Muscle of arm (tissue), 12 donors: ENCODE results near the gene SEC23IP. TPM values are rescaled to one million over a fixed set of nuclear protein-coding genes. Genes with fewer than 3 reads are reported as not detected.

Experiments used
- DNase-seq: peaks from one replicate; pipeline ENCODE4 v3.0.0-alpha.2; 2013
- polyA plus RNA-seq, 12 donors: library from polyadenylated mRNA; unstranded; fragments of 120-200 nt; gene quantifications; one replicate each; pipeline ENCODE4 v1.2.1, GENCODE V29; 2013; ENCODE audit not compliant: insufficient read length in 12 of 12

Gene SEC23IP
- polyA plus RNA-seq, 12 donors: 37.9 to 63.4 (median 48.0) TPM; not detected in 1

DNA sequence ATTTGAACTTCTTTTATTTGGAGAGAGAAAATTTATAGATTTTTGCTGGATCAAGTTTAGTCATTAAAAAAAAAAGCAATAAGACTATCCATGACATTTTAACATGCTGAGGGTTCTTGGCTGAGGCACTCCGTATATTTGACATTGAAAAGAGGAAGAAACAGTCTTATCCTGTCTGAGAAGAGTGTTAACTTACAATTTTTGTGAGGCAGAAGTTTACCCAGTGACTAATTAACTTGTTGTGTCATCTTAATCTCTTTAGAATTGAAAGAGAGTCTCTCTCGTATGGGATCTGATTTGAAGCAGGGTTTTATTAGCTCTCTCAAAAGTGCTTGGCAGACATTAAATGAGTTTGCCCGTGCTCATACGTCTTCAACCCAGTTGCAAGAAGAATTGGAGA is 39.3 kb downstream of the SEC23IP start:
- no peak for DNase-seq

DNA sequence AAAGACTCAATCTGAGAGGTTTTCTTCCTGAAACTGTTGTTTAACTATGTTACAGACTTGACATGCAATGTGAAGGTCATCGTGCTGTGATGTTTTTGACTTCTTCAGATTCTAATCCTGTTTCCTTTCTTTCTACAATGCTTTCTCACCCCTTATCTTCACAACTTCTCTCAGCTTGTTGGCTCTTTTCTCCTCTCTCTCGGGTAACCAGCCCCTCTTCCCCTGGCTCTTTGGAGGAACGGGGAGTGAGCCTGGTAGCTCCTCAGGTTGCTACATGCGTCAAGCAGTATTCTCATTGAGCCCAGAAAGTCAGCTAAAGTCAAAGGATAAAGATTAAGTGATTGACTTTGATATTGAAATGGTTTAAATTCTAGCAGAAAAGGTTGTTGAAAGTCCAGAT is 40.1 kb downstream of the SEC23IP start:
- DNase-seq: no peak

DNA sequence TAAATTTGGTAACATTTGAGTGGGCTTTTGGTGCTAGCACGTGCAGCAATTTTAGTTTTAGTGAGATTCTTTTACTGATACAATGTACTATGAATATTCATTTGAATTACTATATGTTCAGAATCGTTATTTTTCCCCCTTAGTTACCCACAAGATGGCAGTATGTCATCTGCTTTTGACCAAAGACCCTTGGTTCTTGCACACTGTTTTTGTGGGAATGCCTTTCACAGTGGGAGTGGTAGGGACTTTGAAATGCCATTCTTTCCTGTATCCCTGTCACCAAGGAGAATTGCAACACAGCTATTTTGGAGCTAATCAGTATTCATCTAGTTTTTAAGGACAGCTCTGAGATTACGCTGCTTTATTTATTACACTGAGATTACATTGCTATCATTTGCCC is 40.6 kb downstream of the SEC23IP start:
- peak; percentile 20 for DNase-seq

DNA sequence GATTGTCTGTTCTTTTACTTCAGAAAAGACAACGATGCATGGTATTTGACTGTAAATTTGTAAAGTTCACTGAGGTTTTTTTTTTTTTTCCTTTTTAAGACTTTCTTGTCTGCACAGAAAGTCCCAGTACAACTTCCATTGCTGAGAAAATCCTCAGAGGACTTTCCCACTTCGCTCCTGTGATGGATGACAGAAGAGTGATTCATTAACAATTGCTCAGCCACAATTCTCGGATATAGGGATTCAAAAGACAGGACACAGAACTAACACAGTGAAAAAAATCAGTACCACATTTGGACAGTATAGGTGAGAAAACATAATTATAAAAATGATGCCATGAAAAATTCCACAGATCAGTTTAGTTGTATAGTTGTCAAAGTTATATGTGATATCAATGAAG is 48.0 kb downstream of the SEC23IP start:
- DNase-seq: no peak

DNA sequence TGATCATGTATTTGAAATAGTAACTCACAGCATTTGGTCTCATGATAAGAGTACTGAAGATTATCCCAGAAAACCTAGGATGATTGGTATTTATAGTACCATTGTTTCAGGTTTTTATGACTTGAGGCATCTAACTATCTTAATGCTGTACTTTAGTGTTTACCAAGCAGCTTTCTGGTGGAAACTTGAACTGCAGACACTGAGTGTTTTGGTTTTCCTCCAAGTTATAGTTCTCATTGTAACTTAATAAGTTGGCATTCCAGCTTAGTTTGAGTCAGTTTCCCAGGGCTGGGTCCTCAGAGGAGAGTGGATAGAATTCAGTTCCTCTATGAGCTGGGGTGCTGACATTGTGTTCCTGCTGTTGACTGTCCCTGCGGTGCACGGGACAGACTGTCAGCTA is 50.4 kb downstream of the SEC23IP start:
- no peak for DNase-seq

DNA sequence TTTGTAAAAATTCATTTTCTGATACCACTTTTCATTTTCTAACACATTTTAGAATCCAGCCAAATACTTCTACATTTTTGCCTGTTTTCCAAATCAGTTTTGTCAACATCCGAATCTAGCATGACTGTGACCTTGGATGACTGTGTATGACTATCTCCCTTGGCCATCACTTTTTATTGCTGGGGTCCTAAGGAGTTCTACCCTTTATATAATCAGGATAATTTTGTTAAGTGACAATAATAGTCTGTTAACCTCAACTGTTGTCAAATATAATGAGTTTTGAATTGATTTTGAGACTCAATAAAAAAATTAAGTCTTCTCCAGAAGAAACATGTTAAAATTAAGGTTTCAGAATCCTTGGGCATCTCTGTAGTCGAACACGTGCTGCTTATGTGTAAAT is 53.3 kb downstream of the SEC23IP start:
- DNase-seq: no peak

DNA sequence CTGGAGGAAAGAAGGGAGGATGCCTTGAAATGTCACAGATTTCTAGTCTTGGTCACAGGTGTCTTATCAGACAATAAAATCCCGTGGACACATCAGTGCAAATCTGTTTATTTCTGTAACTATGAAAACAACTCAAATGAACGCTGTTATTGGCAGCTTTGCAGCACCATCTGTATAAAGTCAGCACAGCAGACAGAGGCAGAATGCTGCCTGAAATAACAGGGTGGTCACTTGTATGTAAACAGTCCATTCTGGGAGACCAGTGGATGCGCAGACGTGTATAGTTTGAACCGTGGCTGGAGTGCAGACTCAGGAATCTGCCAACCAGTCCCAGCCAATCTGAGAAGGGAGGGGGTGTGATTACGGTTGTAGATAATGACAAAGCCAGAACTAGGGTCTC is 54.8 kb downstream of the SEC23IP start:
- peak; percentile 48 for DNase-seq

DNA sequence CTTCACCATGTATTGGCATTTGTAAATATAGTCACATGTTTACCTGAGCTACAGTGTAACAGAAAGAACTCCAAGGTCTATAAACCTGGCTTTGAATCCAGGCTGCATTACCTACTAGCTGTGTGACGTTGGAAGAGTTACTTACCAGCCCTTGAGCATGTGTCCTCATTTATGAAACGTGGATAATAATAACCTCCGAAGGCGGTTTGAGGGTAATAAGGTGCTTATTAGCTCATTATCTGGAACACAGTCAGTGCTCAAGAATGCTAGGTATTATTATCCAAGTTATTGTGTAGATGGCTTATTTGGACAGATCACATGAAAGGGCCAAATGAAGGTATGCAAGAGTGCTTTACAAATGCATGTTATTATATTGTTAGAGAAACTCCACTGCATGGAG is 64.9 kb downstream of the SEC23IP start:
- DNase-seq: no peak

DNA sequence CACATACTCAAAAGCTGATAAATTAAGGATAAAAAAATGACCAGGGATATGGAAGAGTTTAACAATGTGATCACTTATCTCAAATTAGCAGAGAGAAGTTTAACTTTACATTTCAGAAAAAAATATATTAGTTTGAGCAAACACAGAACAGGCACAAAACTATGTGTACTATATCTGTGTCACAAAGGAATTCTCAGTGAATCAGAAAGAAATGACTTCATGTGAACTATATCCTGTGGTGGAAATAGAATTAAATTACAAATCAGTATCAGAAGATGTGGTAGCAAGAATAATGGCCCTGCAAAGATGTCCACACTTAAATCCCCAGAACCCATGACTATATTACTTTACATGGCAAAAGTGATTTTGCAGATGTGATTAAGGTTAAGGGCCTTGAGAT is 70.3 kb downstream of the SEC23IP start:
- DNase-seq: no peak

DNA sequence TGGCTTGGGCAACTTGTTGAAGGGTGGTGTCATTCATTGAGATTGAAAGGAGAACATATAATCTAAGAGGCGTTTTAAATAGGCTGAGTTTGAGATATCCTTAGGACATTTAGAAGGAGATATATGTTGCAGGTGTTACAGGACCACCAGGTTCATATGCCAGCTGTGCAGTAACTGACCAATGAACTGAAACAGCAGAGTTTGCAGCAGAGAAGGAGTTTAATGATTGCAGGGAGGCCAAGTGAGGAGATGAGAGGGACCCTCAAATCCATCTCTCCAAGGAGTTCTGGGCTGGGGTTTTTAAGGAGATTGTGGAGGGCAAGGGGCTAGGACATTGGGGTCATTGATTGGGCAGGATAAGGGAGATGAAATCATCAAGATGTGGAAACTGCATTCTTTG is 74.5 kb downstream of the SEC23IP start:
- no peak for DNase-seq

DNA sequence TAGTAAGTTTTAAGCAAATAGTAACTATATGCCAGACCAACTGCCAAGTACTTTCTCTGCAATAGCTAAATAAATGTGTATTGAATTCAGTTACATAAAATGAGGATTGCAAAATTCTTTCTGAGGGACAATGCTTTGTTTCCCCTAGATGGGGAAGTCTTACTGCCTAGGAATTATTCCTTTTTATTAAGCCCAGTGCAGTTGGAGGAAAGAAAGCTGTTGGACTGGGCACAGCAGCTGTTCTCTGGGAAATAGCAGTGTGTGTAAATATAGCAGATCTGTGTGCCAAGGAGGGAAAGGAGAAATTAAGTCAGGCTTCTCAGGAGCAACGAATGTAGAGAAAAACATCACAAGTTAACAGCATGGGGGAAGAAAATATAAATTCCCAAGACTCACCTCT is 77.1 kb downstream of the SEC23IP start:
- DNase-seq: no peak

DNA sequence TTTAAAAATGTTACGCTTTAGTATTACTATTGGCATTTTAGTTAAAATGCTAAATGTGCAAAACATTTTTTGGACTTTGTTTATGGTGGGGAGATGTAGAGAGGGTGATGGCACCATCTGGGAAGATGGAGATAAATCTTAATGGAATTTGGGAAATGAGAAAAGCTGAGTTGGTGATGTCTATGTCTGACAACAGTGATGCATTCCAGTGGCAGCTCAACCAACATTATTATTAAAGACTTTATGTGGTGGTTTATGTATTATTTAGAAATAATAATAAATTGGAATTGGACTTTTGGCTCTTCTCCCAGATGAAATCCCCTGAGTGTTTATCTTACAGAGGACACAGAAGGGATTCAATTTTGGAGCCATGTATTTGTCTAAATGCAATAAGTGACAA is 77.6 kb downstream of the SEC23IP start:
- no peak for DNase-seq

DNA sequence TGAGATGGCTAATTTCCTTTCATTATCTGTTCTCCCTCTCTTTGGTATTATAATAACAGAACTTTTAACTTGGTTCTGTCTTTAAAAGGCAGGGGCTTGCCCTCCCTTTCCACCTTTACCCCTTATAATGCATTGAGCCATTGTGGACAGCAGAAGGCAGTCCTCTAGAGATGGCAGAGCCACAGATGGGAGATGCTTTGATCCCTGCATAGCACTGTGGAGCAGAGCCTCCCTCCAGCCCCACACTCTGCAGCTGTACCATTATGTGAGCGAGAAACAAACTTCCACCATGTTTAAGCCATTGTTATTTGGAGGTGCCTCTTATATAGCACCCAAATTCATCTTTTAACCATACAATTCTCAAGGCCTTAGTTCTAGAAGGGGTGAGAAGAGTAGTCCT is 78.4 kb downstream of the SEC23IP start:
- DNase-seq: no peak

DNA sequence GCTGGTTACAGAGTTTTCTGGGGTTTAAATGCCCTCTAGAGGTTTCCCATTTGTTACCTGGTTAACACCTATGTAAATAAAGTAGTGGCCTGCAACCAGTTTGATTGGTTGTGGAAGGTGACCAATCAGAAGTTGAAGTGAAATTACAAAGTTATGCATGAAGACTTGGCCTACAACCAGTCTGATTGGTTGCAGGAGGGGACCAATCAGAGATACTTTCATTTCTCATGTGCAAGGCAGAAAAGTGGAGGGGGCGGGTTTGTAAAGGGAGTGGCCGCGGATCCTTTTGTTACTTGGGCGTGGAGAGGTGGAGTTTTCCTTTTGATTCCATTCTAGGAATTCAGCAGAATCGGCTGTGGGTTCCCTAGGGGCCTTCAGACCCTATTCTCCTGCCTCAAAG is 80.8 kb downstream of the SEC23IP start:
- no peak for DNase-seq

DNA sequence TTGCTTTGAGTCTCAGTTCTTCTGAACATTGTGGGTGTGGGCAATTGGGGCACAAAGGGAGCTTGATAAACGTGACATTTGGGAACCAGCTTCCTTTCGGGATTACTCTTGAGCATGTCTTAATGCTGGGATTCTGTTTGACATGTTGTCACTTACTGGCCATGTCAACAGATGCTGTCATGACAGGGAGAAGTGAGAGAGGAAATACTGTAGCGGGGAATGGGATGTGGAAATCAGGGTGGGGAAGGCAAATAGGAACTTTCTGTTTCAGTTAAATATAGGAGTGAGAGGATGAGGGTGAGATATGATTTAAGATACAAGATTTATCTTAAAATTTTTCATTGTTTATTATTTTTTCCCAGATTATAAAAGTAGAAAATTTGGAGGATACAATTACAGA is 83.9 kb downstream of the SEC23IP start:
- DNase-seq: no peak

DNA sequence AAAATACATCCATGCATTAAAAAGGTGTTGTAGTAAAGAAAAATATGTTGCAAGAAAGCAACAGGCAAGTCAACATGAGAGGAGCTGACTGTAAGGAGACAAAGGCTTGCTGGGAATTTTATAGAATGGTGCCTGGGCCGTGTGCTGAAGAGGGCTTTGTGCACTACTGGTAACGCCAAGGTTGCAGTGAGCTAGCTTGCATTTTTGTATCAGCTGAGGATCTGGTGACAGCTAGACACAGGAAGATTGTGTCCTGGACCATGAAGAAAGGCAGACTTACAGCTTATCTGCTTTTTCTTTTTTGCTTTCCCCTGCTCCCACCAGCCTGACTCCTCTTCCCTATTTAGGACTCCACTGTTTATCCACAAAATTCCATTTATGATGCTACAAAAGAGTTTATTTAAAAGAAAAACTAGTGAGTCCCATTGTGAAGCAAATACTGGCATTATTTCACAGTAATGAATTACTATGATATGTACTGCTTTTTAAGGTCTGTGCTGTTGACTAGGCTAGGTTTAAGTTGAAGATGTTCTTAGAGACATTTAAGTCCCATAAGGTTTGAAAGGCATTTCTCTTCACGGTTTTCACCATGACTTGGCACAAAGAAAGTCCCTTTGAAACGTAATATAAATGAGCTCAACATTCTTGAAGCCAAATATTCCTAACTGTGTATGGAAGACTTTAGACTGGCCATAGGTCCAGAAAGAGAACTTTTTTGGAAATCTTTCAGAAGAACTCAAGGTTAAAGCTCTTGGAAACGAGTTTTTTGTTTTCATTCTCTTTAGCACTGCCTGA is 88.6 kb downstream of the SEC23IP start:
- peak; percentile 38 for DNase-seq

DNA sequence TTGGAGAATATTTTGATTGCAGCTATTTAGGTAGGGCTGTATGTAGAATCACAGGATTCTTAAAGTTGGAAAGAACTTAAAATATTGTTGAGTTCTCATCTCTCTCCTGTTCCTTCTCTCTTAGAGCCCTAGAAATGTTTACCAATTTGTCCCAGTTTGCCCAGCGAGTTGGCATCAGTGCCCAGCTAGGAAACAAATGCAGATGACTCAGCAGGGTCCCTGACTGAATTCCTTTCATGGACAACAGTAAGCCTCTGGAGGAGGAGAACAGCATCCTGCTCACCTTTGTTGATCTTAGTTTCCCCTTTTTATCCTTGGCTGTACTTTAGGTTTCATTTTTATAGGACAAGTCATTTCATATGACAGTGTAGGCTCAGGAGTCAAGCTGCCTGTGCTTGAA is 89.3 kb downstream of the SEC23IP start:
- no peak for DNase-seq

DNA sequence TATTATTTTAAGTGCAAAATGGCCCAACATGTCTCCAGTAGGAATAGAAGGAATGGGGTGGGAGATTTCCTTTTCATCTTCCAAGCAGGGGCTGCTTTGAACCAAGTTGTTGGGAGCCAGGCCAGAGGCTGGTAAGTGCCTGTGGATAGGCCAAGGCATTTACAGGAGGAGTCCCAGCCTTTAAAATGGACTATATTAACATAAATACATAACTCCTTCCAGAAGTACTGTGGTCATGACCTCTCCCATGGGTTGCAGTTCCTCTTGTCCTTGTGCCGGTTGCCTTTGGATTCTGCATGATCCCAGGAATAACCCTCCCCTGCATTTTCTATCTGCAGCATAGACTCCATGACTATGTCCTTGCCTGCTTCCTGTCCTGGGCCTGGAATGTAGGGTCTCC is 95.8 kb downstream of the SEC23IP start:
- no peak for DNase-seq

DNA sequence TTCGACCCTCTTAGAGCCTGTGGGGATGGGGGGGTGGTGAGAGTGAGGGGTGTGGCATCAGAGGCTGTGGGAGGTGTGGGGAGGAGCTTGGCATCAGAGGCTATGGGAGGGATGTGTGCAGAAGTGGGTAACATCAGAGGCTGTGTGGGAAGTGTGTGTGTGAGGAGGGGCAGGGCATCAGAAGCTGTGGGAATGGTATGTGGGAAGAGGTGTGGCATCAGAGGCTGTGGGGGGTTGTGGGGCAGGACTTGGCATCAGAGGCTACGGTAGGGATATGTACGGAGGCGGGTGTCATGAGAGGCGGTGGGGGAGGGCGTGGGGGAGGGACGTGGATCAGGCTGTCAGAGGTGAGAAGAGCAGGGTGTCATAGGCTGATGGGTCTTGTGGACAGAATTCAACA is 97.4 kb downstream of the SEC23IP start:
- no peak for DNase-seq

DNA sequence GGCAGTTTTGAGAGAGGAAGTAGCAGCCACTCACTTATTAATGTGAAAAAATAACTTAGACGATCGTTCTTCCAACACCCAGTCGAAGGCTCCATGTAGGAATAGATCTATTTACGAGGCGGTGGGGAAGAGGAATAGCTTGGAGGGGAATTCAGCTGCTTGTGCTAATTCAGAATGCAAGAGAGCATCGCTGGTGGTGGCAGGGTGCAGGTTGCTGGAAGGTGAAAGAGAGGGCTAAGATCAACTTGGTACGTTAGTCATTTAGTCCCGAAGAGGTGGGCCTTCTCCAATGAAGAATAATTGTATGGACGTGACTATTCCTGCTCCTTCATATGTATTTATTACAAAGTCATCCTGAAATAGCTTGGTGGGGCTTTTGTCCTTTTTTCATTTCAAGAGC is 98.5 kb downstream of the SEC23IP start:
- no peak for DNase-seq

DNA sequence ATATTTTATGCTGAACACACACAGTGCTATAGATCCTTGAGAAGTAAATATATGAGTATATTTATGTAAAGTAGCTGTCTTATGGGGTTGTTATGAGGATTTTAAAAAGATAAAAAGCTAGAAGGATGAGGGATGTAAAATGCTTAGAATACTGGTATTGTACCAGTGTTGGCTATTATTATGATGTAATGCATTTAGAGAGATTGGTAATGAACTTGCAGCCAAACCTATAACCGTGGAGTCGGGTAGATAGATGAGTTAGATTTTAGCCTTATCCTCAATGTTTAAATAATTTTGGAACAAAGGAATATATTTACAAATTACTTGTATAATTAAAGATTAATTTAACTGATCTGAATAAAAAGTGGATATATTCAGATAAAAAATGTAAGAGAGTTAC is 99.3 kb downstream of the SEC23IP start:
- DNase-seq: no peak
